ENCODE results near the gene DOC2A.
A peak's percentile ranks its signal among the peaks of the same experiment; 100 is the strongest.
"Not testable (repeated sequence)": the region's sequence is repeated elsewhere in the genome, so short reads cannot be mapped to it uniquely, and the experiment has no call there.

The DOC2A gene

DNA sequence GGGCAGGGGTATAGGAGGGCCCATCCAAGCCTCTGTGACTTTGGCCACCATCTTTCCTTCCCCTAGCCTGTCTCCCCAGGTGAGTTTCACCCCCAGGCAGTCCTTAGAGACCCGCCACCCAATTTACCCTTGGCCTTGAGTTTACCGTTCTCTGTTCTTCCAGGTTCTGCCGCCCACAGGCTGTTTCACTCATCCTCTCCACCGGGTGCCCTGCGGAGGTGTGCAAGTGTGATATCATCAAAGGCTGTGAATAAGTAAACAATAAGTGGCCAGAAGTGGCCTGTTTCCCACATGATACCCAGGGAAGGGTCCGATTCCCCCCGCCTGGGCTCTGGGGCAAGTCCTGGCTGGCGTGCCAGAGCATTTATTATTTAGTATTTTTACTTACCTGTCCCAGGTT, 35.4 kb upstream of the DOC2A start:
- no peak overlapping the region for H3K4me3 ChIP-seq (ENCODE audit: insufficient read depth, low read depth, low read length)
- WGBS, 2 experiments, result 86 to 87% methylated on average over 8 of the region's 8 CpGs
- no peaks in the 10 kb centered on the region for H3K27me3 ChIP-seq (ENCODE audit: control insufficient read depth, insufficient read depth, low read length, poor library complexity, severe bottlenecking)
- no peaks in the 10 kb centered on the region for H3K4me1 ChIP-seq (ENCODE audit: control insufficient read depth, insufficient read depth, low read length)
- H3K9me3 ChIP-seq (ENCODE audit: control insufficient read depth, low read length), result no peaks in the 10 kb centered on the region
- no peaks in the 10 kb centered on the region for H3K36me3 ChIP-seq (ENCODE audit: control insufficient read depth, insufficient read depth, low read length)
- H3K27ac ChIP-seq (ENCODE audit: insufficient read depth, low read depth, low read length, poor library complexity, severe bottlenecking), result no peak overlapping the region

DNA sequence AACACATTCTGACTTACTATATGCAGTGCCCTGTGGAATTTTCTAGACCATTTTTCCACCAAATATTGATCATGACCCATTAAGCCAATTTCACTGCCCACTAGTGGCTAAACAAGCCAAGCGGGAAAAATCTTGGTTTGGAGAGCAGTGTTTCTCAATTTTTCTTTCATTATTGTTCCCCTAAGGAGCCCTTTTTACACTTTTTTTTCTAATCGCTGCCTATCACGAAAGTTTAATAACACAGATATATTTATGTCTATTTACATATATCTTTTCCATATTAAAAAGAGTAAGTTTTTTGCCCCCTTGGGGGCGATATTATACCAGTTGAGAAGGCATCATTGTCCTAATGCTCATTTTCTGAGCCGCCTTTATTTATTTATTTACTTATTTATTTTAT, 31.0 kb upstream of the DOC2A start:
- 64 to 72% methylated on average over 1 to 2 of the region's 5 CpGs for WGBS, 2 experiments

DNA sequence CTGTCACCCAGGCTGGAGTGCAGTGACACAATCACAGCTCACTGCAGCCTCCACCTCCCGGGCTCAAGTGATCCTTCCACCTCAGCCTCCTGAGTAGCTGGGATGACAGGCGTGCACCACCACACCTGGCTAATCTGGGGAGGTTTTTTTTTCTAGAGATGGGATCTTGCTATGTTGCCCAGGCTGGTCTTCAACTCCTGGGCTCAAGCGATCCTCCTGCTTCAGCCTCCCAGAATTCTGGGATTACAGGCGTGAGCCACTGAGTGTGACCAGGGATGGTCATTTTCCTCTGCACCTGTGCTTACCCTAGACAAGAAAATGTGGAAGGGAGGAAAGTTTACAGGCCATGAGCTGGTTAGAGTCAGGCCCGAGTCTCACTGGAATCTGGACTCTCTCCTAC, 29.9 kb upstream of the DOC2A start:
- H3K36me3 ChIP-seq (ENCODE audit: control insufficient read depth, insufficient read depth, low read length); H3K27ac ChIP-seq (ENCODE audit: insufficient read depth, low read depth, low read length, poor library complexity, severe bottlenecking); H3K4me3 ChIP-seq (ENCODE audit: insufficient read depth, low read depth, low read length); H3K9me3 ChIP-seq (ENCODE audit: control insufficient read depth, low read length); H3K27me3 ChIP-seq (ENCODE audit: control insufficient read depth, insufficient read depth, low read length, poor library complexity, severe bottlenecking); H3K4me1 ChIP-seq (ENCODE audit: control insufficient read depth, insufficient read depth, low read length): not testable (repeated sequence)
- WGBS, 2 experiments, result 85 to 88% methylated on average over 5 of the region's 5 CpGs

More for the DNA sequence above, 31.0 kb upstream of the DOC2A start:
- Histone ChIP-seq H3K4me3 (ENCODE audit: insufficient read depth, low read depth, low read length) (no peak overlapping the region), H3K27ac (ENCODE audit: insufficient read depth, low read depth, low read length, poor library complexity, severe bottlenecking) (no peak overlapping the region), H3K36me3 (ENCODE audit: control insufficient read depth, insufficient read depth, low read length) (no peaks in the 10 kb centered on the region), H3K4me1 (ENCODE audit: control insufficient read depth, insufficient read depth, low read length) (no peaks in the 10 kb centered on the region), H3K27me3 (ENCODE audit: control insufficient read depth, insufficient read depth, low read length, poor library complexity, severe bottlenecking) (no peaks in the 10 kb centered on the region), H3K9me3 (ENCODE audit: control insufficient read depth, low read length) (no peaks in the 10 kb centered on the region)

DNA sequence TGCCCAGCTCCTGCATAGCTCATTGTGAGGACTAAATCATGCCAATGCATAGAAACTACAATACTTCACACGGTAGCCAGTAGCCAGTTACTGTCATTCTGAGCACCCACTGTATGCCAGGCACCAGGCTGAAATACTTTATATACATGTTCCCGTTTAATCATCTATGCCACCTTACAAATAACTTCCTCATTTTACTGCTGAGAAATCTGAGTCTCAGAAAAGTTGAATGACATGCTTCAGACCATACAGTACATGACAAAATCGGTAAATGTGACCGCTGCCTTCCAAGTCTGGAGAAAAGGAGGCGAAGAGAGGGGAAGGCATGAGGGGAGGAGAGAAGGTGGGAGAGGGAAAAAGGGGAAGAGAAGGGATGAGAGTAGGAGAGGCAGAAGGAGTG, 29.4 kb upstream of the DOC2A start:
- H3K27me3 ChIP-seq (ENCODE audit: control insufficient read depth, insufficient read depth, low read length, poor library complexity, severe bottlenecking), result peaks cover 3% of the 10 kb centered on the region
- no peak overlapping the region for H3K4me3 ChIP-seq (ENCODE audit: insufficient read depth, low read depth, low read length)
- H3K4me1 ChIP-seq (ENCODE audit: control insufficient read depth, insufficient read depth, low read length), result no peaks in the 10 kb centered on the region
- no peaks in the 10 kb centered on the region for H3K36me3 ChIP-seq (ENCODE audit: control insufficient read depth, insufficient read depth, low read length)
- WGBS, 2 experiments, result 84 to 89% methylated on average over 5 of the region's 5 CpGs
- H3K27ac ChIP-seq (ENCODE audit: insufficient read depth, low read depth, low read length, poor library complexity, severe bottlenecking), result no peak overlapping the region
- no peaks in the 10 kb centered on the region for H3K9me3 ChIP-seq (ENCODE audit: control insufficient read depth, low read length)

DNA sequence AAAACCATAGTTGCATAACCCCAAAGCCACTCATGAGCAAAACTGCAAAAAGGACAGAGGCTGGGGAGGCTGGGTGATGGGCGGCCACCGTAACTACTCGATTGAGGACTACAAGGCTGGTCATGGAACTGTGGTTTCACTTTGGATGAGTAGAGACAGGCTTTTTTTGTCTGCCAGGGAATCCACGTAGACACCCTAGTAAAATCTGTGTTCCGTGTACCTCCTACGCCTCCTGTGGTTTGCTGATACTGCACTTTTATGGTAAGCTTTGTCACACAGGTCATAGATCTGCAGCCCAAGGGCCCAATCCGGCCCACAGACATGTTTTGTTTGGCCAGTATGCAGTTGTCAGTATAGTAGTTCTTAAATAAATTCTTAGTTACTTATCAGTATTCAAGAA, 22.4 kb upstream of the DOC2A start:
- Histone ChIP-seq H3K4me3 (ENCODE audit: insufficient read depth, low read depth, low read length) (no peak overlapping the region), H3K4me1 (ENCODE audit: control insufficient read depth, insufficient read depth, low read length) (peaks cover 16% of the 10 kb centered on the region), H3K27me3 (ENCODE audit: control insufficient read depth, insufficient read depth, low read length, poor library complexity, severe bottlenecking) (peaks cover 39% of the 10 kb centered on the region), H3K9me3 (ENCODE audit: control insufficient read depth, low read length) (no peaks in the 10 kb centered on the region), H3K36me3 (ENCODE audit: control insufficient read depth, insufficient read depth, low read length) (no peaks in the 10 kb centered on the region), H3K27ac (ENCODE audit: insufficient read depth, low read depth, low read length, poor library complexity, severe bottlenecking) (no peak overlapping the region)
- WGBS, 2 experiments, result 88 to 91% methylated on average over 7 of the region's 7 CpGs

DNA sequence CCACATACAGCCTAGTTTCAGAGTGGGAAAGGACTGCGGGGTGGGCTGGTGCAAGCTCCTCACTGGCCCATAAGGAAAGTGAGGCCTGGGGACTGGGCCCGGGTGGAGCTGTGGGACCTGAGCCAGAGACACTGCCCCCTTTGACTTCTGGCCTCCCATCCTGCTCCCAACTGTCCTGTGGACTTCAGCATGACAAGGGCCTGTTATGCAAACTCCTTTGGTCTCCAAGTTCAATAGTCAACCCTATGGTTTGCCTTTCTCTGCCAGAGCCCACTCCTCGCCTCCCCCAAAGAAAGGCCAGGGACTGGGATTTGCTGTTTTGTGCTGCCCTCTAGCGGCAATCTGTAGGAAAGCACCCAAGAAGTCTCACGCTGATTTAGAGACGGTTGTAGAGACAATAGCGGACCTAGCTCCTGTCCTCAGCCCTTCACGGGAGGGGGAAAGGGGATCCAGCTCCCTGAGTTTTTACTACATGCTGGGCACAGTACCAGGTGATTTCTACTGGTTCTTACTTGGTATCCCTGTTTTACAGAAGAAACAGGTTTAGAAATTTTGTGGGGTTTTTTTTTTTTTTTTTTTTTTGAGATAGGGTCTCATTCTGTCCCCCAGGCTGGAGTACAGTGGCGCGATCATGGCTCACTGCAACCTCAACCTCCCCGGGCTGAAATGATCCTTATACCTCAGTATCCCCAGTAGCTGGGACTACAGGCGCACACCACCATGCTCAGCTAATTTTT, 21.4 kb upstream of the DOC2A start:
- Histone ChIP-seq H3K4me3 (ENCODE audit: insufficient read depth, low read depth, low read length) (no peak overlapping the region), H3K36me3 (ENCODE audit: control insufficient read depth, insufficient read depth, low read length) (no peaks in the 10 kb centered on the region), H3K4me1 (ENCODE audit: control insufficient read depth, insufficient read depth, low read length) (peaks cover 16% of the 10 kb centered on the region), H3K27ac (ENCODE audit: insufficient read depth, low read depth, low read length, poor library complexity, severe bottlenecking) (no peak overlapping the region), H3K9me3 (ENCODE audit: control insufficient read depth, low read length) (no peaks in the 10 kb centered on the region), H3K27me3 (ENCODE audit: control insufficient read depth, insufficient read depth, low read length, poor library complexity, severe bottlenecking) (peaks cover 39% of the 10 kb centered on the region)
- WGBS, 2 experiments, result 23 to 29% methylated on average over 12 of the region's 12 CpGs

DNA sequence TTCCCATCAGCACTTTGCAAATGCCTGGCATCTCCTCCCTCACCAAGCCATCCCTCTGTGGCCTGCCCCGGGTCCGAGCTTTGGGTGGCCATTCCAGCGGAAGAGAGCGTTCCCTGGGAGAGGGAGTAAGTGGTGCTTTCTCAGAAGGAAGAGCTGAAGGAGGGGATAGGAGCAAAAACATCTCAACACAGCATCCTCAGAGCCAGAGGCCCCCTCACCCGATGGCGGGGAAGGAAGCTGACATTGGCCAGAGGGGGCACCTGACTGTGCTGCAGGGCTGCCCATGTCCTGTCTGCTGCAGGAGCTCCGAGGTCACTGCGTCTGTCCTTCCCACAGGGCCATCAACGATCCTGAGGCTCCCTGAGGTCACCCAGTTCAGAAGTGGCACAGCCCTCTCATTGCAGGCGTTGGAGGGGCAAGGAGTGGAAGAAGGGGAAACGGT, 20.7 kb upstream of the DOC2A start:
- H3K4me1 ChIP-seq (ENCODE audit: control insufficient read depth, insufficient read depth, low read length), result peaks cover 16% of the 10 kb centered on the region
- WGBS, 2 experiments, result 22 to 27% methylated on average over 10 to 11 of the region's 11 CpGs
- H3K4me3 ChIP-seq (ENCODE audit: insufficient read depth, low read depth, low read length), result peak overlapping the region; percentile 48
- H3K36me3 ChIP-seq (ENCODE audit: control insufficient read depth, insufficient read depth, low read length), result no peaks in the 10 kb centered on the region
- H3K27ac ChIP-seq (ENCODE audit: insufficient read depth, low read depth, low read length, poor library complexity, severe bottlenecking), result no peak overlapping the region
- no peaks in the 10 kb centered on the region for H3K9me3 ChIP-seq (ENCODE audit: control insufficient read depth, low read length)
- peaks cover 39% of the 10 kb centered on the region for H3K27me3 ChIP-seq (ENCODE audit: control insufficient read depth, insufficient read depth, low read length, poor library complexity, severe bottlenecking)

DNA sequence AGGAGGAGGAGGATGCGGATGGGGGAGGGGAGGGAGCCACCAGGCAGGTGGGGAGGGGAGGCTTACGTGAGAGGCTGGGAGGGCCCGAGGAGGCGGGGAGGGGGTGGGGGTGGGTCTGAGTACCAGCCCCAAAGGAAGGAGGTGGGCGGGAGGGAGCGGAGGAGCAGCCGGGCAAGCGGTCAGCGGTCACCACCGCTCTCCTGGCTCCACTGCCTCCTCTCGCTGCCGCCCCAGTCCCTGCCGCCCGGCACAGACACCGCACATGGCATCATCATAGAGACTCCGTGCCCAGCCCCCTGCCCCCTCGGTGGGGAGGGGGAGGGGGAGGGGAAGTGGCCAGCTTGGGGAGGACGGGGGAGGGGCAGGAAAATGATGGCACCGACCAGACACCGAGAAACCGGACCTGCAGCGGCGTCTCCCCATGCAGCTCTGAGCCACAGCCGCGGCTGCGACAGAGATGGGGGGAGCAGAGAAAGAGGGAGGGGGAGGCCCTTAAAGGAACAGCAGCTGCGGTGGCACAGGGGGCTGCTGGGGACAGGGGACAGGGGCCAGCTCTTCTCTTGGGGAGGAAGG, 20.1 kb upstream of the DOC2A start, which contains the start of gene TLCD3B:
TSS of gene TLCD3B (minus strand) at position 431 of the 573 bp plus-strand sequence. CDS start 744 bp downstream, outside the sequence.
- no peaks in the 10 kb centered on the region for H3K36me3 ChIP-seq (ENCODE audit: control insufficient read depth, insufficient read depth, low read length)
- no peak within 1 kb of the TSS for H3K27ac ChIP-seq (ENCODE audit: insufficient read depth, low read depth, low read length, poor library complexity, severe bottlenecking)
- peak within 1 kb of the TSS; percentile 48 for H3K4me3 ChIP-seq (ENCODE audit: insufficient read depth, low read depth, low read length)
- peaks cover 16% of the 10 kb centered on the region for H3K4me1 ChIP-seq (ENCODE audit: control insufficient read depth, insufficient read depth, low read length)
- peaks cover 39% of the 10 kb centered on the region for H3K27me3 ChIP-seq (ENCODE audit: control insufficient read depth, insufficient read depth, low read length, poor library complexity, severe bottlenecking)
- 0% methylated on average over 27 of the region's 27 CpGs for WGBS, 2 experiments
- no peaks in the 10 kb centered on the region for H3K9me3 ChIP-seq (ENCODE audit: control insufficient read depth, low read length)

DNA sequence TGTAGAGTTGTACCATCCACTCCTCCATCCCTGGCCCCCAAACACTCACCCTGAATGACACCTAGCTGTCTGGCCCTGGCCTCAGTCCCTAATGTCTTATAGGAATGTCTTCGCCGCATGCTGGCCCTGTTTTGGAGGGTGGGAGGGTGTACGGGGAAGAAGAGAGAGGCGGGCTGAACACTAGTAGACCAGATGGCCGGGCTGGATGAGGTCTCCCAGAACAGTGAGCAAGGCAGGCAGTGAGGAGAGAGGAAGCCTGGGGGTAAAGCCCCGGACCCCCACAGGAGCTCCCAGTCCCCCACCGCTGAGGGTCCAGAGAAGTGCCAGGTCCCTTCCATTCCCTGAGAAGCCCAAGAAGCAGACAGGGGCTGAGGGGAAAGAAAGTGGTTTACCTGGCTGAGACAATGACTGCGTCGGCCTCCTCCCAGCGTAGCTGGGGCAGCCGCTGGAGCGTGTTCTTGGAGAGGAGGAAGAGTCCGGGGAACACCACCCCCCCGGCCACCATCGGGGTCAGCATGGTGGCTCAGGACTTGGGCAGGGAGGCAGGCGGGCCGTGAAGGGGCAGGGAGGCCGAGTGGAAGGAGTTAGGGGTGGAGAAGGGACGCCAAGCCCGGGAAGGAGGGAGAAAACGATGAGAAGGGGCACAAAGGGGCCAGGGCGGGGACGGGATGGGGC, 19.3 kb upstream of the DOC2A start:
- Histone ChIP-seq H3K27ac (ENCODE audit: insufficient read depth, low read depth, low read length, poor library complexity, severe bottlenecking) (no peak overlapping the region), H3K27me3 (ENCODE audit: control insufficient read depth, insufficient read depth, low read length, poor library complexity, severe bottlenecking) (peaks cover 35% of the 10 kb centered on the region), H3K4me3 (ENCODE audit: insufficient read depth, low read depth, low read length) (peak overlapping the region; percentile 33), H3K9me3 (ENCODE audit: control insufficient read depth, low read length) (no peaks in the 10 kb centered on the region), H3K4me1 (ENCODE audit: control insufficient read depth, insufficient read depth, low read length) (peaks cover 16% of the 10 kb centered on the region), H3K36me3 (ENCODE audit: control insufficient read depth, insufficient read depth, low read length) (no peaks in the 10 kb centered on the region)
- 16% methylated on average over 23 of the region's 23 CpGs for WGBS, 2 experiments

DNA sequence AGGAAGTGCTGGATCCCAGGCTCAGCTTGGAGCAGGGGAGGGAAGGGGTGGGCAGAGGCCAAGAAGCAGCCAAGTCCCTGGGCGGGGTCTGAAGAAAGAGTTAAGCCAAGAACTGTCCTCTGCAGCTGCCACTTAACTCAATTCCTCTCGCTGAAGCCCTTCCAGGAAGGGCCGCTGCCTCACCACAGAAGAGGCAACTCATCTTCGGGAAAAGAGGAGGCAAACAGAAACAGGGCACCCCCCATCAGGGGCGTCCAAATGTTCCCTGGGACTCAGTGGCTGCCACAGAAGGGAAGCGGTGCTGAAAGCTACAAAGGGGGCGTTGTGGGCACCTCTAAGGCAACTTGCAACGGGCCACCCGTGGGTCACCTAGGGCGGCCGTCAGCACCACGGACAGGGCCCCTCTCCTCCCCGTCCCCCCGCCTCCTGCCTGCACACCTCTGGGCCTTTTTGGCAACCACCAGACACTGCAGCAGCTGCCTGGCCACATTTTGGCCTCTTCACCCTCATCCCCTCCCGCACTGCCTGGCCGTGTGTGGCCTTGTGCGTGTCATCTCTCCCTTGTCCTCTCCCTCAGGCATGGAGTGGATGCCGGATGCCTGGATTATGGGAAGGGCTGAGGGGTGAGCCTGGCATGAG, 17.7 kb upstream of the DOC2A start:
- Histone ChIP-seq H3K27me3 (ENCODE audit: control insufficient read depth, insufficient read depth, low read length, poor library complexity, severe bottlenecking) (peaks cover 30% of the 10 kb centered on the region), H3K36me3 (ENCODE audit: control insufficient read depth, insufficient read depth, low read length) (no peaks in the 10 kb centered on the region), H3K4me1 (ENCODE audit: control insufficient read depth, insufficient read depth, low read length) (peaks cover 16% of the 10 kb centered on the region), H3K9me3 (ENCODE audit: control insufficient read depth, low read length) (no peaks in the 10 kb centered on the region), H3K4me3 (ENCODE audit: insufficient read depth, low read depth, low read length) (no peak overlapping the region), H3K27ac (ENCODE audit: insufficient read depth, low read depth, low read length, poor library complexity, severe bottlenecking) (no peak overlapping the region)
- 26% methylated on average over 18 of the region's 18 CpGs for WGBS, 2 experiments

Measured in ectodermal cell (in vitro differentiated cells).